ENCODE measurements around the gene CFAP20DC. TPM values are rescaled to one million over a fixed set of nuclear protein-coding genes. Genes with fewer than 3 reads are reported as not detected.
"Not testable (repeated sequence)": the region's sequence is repeated elsewhere in the genome, so short reads cannot be mapped to it uniquely, and the experiment has no call there.

CFAP20DC gene
- 1 to 10 TPM in 1 of 2 experiments, under 1 TPM in 1; 0.89 to 1.2 TPM for total RNA-seq

DNA sequence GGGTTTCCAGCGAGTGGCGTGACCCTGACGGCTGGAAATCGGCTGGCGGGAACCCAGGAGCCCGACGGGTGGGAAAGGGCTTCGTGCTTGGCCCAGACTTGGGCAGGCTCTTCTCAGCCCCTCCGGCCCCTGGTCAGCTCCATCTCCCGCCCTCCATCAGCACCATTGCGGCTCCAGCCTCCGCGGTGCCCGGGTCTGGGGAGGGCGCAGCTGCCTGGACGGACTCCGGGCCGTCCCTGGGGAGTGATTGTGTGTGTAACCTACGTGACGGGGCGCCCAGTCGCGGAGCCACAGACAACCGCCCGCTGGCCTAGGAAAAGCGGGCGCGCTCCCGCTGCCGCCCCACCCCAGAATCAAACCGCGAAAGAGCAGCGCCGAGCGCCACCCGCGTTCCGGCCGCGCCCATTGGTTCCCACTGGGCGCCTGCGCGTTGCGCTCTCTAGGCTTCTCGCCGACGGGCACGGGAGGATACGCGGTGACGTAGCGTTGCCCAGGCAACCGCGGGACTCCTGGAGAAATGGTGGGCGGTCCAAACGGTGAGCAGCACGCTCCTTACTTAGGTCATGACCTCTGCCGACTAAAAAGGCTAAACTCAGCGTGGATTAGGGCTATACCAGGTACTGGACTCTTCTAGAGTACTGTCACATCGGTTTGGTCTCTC, at the start of gene CFAP20DC:
Gene CFAP20DC, minus strand, starts transcription at position 355 of the 661 bp plus-strand sequence. CDS start 394 bp downstream, outside the sequence.
- ChIA-PET CTCF (no interaction called here), POLR2A (no interaction called here)

DNA sequence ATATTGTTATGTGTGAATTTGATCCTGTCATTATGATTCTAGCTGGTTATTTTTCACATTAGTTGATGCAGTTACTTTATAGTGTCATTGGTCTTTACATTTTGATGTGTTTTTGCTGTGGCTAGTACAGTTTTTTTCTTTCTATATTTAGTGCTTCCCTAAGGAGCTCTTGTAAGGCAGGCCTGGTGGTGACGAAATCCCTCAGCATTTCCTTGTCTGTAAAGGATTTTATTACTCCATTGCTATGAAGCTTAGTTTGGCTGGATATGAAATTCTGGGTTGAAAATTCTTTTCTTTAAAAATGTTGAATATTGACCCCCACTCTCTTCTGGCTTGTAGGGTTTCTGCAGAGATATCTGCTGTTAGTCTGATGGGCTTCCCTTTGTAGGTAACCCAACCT, 48.7 kb upstream of the CFAP20DC start:
- POLR2A ChIA-PET, CTCF ChIA-PET: not testable (repeated sequence)

DNA sequence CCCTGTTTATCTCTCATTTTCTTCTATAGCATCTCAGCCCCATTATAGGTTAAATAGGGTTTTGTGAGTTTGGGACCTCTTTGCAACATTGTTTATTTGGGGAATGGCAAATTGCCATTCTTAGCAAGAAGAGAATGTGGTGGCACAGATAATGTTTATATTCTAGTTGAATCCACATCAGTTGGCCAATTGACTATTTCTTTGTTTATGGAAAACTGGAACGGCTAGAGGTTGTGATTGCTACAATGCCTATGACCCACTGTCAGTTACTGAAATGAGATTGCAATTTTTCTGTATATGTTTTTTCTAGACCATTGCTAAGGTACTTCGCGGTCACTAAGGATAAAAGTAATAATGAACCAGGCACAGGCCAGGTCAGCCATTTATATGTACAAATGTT, 44.6 kb upstream of the CFAP20DC start:
- POLR2A ChIA-PET, result no interaction called here
- CTCF ChIA-PET, result no interaction called here

DNA sequence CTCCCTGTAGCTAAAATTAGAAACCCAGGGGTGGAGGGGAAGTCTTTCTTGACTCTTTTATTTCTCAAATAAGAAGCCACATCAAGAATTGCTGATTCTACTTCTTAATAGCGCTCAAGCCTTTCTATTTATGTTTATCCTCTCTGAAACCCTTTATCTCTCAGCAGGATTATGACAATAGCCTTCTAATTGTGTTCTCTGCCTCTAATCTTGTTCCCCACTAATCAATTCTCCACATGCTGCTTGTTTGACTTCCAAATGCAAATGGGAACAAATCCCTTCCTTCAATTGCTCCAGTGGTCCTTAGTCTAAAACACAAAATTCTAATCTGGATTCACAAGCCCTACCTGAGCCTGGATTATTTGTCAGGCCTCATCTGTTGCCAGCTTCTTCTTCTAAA, 43.7 kb upstream of the CFAP20DC start:
- POLR2A ChIA-PET, result no interaction called here

GRCh38 chr3:59088761-59089160, 38.9 kb upstream of the CFAP20DC start:
- CTCF ChIA-PET, result no interaction called here
- POLR2A ChIA-PET, result no interaction called here

More for the DNA sequence above, 43.7 kb upstream of the CFAP20DC start:
- CTCF ChIA-PET, result no interaction called here

- ChIA-PET CTCF (no interaction called here), POLR2A (no interaction called here)
Observed at GRCh38 chr3:59085976-59086375, 36.2 kb upstream of the CFAP20DC start.

DNA sequence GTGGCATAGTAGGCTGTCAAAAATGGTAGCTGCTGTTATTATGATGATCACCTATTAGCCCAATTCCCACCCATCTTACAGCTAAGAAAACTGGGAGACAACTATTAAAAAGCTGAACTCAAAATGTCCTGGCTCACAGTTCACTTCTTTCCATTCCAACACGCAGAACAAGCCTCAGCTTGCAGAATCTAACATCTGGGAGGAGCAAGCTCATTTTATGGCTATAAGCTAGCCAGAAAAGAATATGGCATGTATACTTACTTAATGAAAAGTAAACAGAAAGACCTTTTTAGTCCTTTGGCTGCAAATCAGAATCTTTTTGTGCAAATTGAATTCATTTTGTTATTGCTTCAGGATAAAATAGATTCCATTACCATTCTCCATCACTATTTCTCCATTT, 34.8 kb upstream of the CFAP20DC start:
- POLR2A ChIA-PET, result no interaction called here

DNA sequence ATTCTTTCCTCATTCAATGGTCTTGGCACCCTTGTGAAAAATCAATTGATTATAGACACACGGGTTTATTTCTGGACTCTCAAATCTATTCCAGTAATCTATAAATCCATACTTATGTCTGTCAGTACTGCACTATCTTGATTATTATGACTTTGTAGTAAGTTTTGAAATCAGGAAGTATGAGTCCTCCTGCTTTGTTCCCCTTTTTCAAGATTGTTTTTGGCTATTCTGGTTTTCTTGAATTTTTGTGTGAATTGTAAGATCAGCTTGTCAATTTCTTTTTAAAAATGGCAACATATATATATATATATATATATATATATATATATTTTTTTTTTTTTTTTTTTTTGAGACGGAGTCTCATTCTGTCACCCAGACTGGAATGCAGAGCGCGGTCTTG, 32.3 kb upstream of the CFAP20DC start:
- ChIA-PET POLR2A (no interaction called here), CTCF (no interaction called here)

More for the DNA sequence above, 34.8 kb upstream of the CFAP20DC start:
- CTCF ChIA-PET, result no interaction called here

DNA sequence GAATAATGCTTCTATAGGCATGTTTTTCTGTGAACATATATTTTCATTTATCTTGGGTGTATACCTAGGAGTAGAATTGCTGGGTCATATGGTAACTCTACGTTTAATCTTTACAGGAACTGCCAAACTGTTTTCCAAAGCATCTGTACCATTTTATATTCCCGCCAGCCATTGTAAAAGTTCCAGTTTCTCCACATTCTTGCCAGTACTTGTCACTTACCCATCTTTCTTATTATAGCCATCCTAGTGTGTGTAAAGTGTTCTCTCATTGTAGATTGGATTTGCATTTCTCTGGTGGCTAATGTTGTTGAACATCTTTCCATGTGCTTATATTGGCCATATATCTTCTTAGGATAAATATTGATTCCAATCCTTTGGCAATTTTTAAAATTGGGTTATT, 31.2 kb upstream of the CFAP20DC start:
- ChIA-PET CTCF (no interaction called here), POLR2A (no interaction called here)

DNA sequence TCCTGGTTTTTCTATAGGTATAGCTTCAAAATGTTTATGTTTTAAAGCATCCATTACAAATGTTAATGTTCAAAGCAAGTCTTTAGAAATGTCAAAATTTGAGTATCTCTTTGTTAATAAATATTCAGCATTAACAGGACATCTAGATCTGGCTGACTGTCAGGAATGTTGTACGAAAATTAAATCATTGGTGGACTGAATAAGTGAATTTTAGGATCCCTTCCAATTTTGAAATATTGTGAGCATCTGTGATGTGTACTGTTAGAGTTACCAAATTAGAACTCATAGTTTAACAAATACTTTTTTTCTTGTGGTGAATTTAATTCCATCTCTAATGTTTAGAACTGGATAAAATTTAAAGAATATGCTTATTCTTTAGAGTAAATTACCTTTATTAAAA, 30.1 kb upstream of the CFAP20DC start:
- POLR2A ChIA-PET, result no interaction called here
- CTCF ChIA-PET, result no interaction called here

- ChIA-PET POLR2A (no interaction called here), CTCF (no interaction called here)
Observed at GRCh38 chr3:59074764-59075163, 24.9 kb upstream of the CFAP20DC start.

- ChIA-PET POLR2A (no interaction called here), CTCF (no interaction called here)
Observed at GRCh38 chr3:59072681-59073080, 22.9 kb upstream of the CFAP20DC start.

- POLR2A ChIA-PET, result no interaction called here
- CTCF ChIA-PET, result interaction anchor here (0.6 kb wide), 1 partner anchor 219 kb away, joined by 4 read pairs; no protein-coding TSS in a partner anchor
Observed at GRCh38 chr3:59069838-59070237, 20.0 kb upstream of the CFAP20DC start.

DNA sequence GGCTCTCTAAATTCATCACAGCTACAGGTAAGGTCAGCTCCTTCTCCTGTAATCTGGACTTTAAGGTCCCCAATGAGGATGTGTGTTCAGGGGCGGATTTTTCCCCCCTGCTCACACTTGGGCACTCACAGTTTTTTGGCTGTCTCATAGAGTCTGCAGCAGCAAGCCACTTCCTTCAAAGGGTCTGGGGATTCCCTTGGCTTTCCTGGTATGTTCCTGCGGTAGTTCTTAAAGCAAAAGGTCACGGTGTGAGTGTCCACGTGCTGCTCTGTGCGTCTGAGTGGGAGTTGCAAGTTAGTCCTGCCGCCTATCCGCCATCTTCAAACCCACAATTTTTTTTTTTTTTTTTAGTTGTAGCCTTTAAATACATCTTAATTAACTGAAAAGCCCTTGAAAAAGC, 15.4 kb upstream of the CFAP20DC start:
- POLR2A ChIA-PET, result no interaction called here
- CTCF ChIA-PET, result no interaction called here

GRCh38 chr3:59064728-59065127, 14.9 kb upstream of the CFAP20DC start:
- CTCF ChIA-PET, result interaction anchor here (0.6 kb wide), 1 partner anchor 1301 kb away, joined by 3 read pairs; no protein-coding TSS in a partner anchor

DNA sequence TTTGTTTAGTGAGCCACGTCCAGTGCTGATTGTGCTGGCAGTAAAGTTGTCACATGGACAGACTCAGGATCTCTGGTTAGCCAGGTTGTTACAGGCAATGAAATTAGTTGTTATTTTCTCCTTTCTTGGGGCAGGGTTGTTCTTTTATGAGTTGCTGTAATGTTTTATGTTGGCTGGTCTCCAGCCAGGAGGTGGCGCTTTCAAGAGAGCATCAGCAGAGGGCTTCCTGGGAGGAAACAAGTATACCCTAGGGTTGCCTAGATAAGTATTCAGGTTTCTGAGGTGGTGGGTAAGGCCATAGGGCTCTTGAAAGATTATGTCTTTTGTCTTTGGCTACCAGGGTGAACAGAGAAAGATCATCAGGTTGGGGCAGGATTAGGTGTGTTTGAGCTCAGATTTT, 14.5 kb upstream of the CFAP20DC start:
- ChIA-PET POLR2A (no interaction called here), CTCF (interaction anchor here (0.6 kb wide), 1 partner anchor 1301 kb away, joined by 3 read pairs; no protein-coding TSS in a partner anchor)

More at GRCh38 chr3:59064728-59065127, 14.9 kb upstream of the CFAP20DC start:
- POLR2A ChIA-PET, result no interaction called here

DNA sequence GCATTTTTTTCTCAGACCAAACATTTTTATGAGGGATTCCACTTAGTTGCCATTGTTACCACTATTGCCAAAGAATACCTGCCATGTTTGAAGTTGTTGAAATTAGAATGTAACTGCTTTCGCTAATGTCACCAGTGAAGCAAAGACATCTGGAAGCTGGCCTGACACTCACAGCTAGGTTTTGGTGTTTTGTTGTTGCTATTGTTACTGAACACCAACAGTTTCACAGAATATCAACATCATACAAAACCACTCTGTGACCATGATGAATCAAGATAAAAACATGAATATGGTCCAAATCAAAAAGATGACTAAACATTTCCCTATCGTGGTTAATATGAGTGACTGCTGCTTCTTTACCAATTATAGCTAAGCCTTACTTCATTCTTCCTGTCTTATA, 6.9 kb upstream of the CFAP20DC start:
- CTCF ChIA-PET, result no interaction called here
- POLR2A ChIA-PET, result no interaction called here

GRCh38 chr3:59052803-59053411, 3.1 kb upstream of the CFAP20DC start:
- CTCF ChIA-PET, result interaction anchor here (0.8 to 1.3 kb wide), 3 partner anchors 15 to 422 kb away, joined by 3 to 5 read pairs (median 3); no protein-coding TSS in a partner anchor
- POLR2A ChIA-PET, result no interaction called here

DNA sequence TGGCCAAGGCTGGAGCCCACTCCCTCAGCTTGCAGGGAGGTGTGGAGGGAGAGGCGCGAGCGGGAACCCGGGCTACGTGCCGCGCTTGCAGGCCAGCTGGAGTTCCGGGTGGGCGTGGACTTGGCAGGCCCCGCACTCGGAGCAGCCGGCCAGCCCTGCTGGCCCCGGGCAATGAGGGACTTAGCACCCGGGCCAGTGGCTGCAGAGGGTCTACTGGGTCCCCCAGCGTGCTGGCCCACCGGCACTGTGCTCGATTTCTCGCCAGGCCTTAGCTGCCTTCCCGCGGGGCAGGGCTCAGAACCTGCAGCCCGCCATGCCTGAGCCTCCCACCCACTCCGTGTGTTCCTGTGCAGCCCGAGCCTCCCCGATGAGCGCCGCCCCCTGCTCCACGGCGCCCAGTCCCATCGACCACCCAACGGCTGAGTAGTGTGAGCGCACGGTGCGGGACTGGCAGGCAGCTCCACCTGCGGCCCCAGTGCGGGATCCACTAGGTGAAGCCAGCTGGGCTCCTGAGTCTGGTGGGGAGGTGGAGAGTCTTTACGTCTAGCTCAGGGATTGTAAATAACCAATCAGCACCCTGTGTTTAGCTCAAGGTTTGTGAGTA, 1.1 kb upstream of the CFAP20DC start:
- CTCF ChIA-PET, POLR2A ChIA-PET: not testable (repeated sequence)

DNA sequence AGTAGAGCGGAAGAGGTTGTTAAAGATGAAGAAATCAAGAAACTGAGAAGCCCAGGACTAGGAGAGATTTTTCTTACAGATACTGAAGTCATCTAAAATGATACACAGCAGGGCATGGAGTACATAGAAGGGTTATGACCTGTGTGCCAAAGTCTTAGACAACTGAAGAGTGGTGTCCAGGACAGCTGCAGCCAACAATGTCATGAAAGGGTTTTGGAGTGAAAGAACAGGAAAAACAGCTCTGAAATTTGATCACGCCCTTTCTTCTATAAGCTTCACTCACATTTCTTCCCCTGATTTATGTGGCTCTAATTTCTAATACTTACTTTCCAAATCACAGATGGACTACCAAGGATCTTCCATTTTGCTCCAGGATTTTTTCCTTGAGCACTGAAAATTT, 3.0 kb downstream of the CFAP20DC start:
- POLR2A ChIA-PET, result no interaction called here
- CTCF ChIA-PET, result no interaction called here

GRCh38 chr3:59043391-59043790, 6.4 kb downstream of the CFAP20DC start:
- CTCF ChIA-PET, result no interaction called here
- POLR2A ChIA-PET, result no interaction called here
